ENCODE measurements around the gene OR2T33. TPM values are rescaled to one million over a fixed set of nuclear protein-coding genes. Genes with fewer than 3 reads are reported as not detected.
"Not testable (repeated sequence)": the region's sequence is repeated elsewhere in the genome, so short reads cannot be mapped to it uniquely, and the experiment has no call there.

The OR2T33 gene, protein sequence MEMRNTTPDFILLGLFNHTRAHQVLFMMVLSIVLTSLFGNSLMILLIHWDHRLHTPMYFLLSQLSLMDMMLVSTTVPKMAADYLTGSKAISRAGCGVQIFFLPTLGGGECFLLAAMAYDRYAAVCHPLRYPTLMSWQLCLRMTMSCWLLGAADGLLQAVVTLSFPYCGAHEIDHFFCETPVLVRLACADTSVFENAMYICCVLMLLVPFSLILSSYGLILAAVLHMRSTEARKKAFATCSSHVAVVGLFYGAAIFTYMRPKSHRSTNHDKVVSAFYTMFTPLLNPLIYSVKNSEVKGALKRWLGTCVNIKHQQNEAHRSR
- total RNA-seq (2014; rRNA removed): not detected in 2 replicates
- not detected for polyA plus RNA-seq (2012)

DNA sequence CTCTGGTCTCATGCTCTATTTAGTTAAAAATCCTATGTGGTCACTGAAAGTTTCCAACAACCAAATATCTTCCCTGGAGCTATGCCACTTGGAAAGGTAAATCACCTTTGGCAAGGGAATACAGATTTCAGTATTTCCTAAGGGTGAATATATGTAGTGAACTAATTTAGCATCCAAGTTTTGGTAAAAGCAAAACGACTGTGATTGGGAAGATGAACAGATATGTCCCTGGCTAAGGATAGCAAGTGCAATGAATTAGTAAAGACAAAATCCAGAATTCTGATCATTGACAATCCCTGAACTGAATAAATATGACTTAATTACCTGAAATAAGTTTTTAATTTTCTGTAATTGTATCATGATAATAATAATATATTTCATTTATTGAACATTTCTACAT is at the start of gene OR2T33:
Gene OR2T33, minus strand, starts transcription at position 101 of the 400 bp plus-strand sequence. CDS start 4,162 bp downstream, outside the sequence.
- no peak for DNase-seq (ENCODE audit: low read depth)

DNA sequence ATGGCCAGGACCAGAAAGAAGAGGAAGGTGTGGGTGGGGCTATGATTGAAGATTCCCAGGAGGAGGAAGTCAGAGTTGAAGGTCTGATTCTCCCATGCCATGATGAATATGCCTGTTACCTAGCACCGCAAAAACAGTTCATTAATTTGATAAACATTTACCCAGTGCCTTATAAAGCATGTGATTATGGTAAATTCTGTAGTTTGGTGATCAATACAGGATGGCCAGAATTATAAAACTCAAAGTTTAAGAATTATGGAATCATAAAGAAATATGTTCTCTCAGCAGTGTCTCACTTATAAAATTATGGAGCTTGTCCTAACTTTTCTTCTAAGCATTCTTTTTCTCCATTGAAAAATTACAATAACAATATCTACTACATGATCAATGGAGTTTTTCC is 46.7 kb upstream of the OR2T33 start, which contains the start of gene OR2M7:
Gene OR2M7, minus strand, starts transcription at position 101 of the 400 bp plus-strand sequence. Its CDS starts 0 bp downstream, at position 101.
- no peak for DNase-seq (ENCODE audit: low read depth)

- no peak for DNase-seq (ENCODE audit: low read depth)
Observed at GRCh38 chr1:248316796-248317195, 39.0 kb upstream of the OR2T33 start.

DNA sequence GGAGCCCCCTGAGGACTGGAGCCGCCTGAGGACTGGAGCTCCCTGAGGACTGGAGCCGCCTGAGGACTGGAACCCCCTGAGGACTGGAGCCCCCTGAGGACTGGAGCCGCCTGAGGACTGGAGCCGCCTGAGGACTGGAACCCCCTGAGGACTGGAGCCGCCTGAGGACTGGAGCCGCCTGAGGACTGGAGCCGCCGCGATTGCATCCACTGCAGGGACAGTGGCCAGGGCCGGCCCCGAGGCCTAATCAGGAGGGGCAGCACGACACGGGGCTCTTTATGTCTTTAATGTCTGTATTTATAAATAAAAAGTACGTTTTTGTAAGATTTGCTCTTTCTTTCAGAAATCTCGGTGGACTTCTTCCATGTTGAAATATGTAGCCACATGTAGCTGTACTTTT is 29.0 kb upstream of the OR2T33 start:
- DNase-seq (ENCODE audit: low read depth): not testable (repeated sequence)

- no peak for DNase-seq (ENCODE audit: low read depth)
Observed at GRCh38 chr1:248306103-248306502, 28.3 kb upstream of the OR2T33 start.

DNA sequence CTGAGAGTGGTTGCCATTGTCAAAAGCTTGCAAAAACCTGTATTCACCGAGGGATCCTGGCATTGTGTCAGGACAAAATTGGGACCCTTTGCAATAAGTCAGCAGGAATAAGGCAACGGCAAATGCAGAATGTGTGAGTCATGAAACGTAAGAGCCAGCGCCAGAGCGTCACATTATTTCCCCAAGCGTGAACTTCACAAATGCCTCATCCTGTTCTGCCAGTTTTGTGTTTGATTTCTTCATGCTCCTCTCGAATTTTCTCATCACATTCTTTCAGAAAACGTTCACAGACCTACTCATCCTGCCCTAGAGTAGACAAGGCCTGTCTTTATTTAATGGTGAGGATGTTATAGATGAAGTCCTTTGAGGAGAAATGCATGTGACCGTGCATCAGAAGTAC is 27.9 kb upstream of the OR2T33 start:
- not testable (repeated sequence) for DNase-seq (ENCODE audit: low read depth)

- DNase-seq (ENCODE audit: low read depth): no peak
Observed at GRCh38 chr1:248303324-248303723, 25.5 kb upstream of the OR2T33 start, which contains the start of gene OR2T12. Gene OR2T12, minus strand, starts transcription at chr1:248303424. Its CDS starts 7,846 bp downstream, at chr1:248295578.

- DNase-seq (ENCODE audit: low read depth): no peak
Observed at GRCh38 chr1:248288391-248288790, 10.6 kb upstream of the OR2T33 start.

GRCh38 chr1:248273225-248273624 is 4.6 kb downstream of the OR2T33 start:
- not testable (repeated sequence) for DNase-seq (ENCODE audit: low read depth)

DNA sequence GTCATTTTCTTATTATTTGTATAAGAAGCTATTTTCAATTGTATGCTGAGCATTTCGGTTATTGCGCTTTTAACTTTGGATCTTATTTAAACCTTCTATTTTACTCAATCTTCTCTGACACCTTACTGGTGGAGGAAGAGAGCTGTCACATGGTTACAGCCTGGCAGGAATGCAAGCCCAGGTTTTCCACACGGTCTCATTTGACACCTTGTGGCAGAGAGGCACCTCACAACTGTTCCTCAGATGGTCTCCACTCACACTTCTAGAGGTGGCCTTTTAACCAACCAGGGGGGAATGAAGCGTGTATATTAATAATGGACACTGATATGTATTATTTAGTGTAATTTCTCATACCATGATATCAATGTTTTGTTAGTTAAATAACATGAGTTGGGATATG is 9.6 kb downstream of the OR2T33 start:
- no peak for DNase-seq (ENCODE audit: low read depth)

GRCh38 chr1:248259309-248259708 is 18.5 kb downstream of the OR2T33 start:
- not testable (repeated sequence) for DNase-seq (ENCODE audit: low read depth)

GRCh38 chr1:248243204-248243603 is 34.6 kb downstream of the OR2T33 start:
- DNase-seq (ENCODE audit: low read depth): peak; percentile 12

DNA sequence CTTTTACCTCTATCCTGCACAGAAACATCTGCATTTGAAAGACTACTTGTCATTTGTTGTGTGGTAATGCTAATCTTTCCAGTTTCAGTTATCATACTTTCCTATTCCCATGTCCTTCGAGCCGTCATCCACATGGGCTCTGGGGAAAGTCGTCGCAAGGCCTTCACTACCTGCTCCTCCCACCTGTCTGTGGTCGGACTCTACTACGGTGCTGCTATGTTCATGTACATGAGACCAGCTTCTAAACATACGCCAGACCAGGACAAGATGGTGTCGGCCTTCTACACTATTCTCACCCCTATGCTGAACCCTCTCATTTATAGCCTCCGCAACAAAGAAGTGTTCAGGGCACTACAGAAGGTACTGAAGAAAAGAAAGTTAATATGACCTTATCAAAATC is 38.3 kb downstream of the OR2T33 start:
- no peak for DNase-seq (ENCODE audit: low read depth)

- DNase-seq (ENCODE audit: low read depth): no peak
Observed at GRCh38 chr1:248231117-248231516, 46.7 kb downstream of the OR2T33 start, which contains the start of gene OR2M4. Gene OR2M4, plus strand, starts transcription at chr1:248231417. Its CDS starts 7,512 bp downstream, at chr1:248238929.

DNA sequence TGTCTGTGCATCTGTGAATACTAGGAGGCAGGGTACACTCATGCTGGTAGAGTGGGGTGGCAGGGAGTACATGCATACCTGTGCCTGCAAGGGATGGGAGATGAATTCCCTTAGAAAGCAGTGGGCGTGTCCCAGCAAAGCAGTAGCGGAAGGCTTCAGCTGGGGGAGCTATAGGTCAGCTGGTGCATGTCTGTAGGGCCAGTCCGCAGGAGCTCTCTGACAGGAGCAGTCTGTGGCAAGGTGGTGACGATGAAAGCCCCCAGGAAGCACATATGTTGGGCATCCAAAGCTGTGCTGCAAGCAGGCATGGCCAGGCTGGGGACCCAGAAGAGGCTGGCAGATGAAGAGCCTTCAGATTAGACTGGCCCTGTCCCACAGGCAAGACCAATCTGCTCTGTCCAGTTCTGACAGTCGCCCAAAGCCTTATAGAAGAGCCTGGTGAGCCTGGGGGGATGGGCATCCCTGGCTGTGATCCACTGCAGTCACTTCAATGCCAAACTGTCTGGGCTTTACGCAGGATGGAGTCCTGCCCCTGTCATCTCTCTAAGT is 48.3 kb downstream of the OR2T33 start:
- no peak for DNase-seq (ENCODE audit: low read depth)

- DNase-seq (ENCODE audit: low read depth): no peak
Observed at GRCh38 chr1:248225537-248225936, 52.2 kb downstream of the OR2T33 start.

Other genes with a start within 250 kb of the OR2T33 start
- gene OR2L2, start 247.9 kb downstream of the OR2T33 start, total RNA-seq (2014; rRNA removed): not detected in 2 replicates
- not detected in 2 replicates for gene OR2L3, start 231.1 kb downstream of the OR2T33 start, total RNA-seq (2014; rRNA removed)
- not detected in 2 replicates for gene OR2L13, start 182.8 kb downstream of the OR2T33 start, total RNA-seq (2014; rRNA removed)
- gene OR2M5, start 132.8 kb downstream of the OR2T33 start, total RNA-seq (2014; rRNA removed): not detected in 2 replicates
- gene OR2M2, start 103.2 kb downstream of the OR2T33 start, total RNA-seq (2014; rRNA removed): not detected in 2 replicates
- not detected in 2 replicates for gene OR2M3, start 80.7 kb downstream of the OR2T33 start, total RNA-seq (2014; rRNA removed)
- not detected in 2 replicates for gene OR2M4, start 46.6 kb downstream of the OR2T33 start, total RNA-seq (2014; rRNA removed)
- gene OR2T12, start 25.4 kb upstream of the OR2T33 start, total RNA-seq (2014; rRNA removed): not detected in 2 replicates
- gene OR2M7, start 46.6 kb upstream of the OR2T33 start, total RNA-seq (2014; rRNA removed): not detected in 2 replicates
- gene OR14C36, start 70.8 kb upstream of the OR2T33 start, total RNA-seq (2014; rRNA removed): not detected in 2 replicates
- gene OR2T4, start 83.7 kb upstream of the OR2T33 start, total RNA-seq (2014; rRNA removed): not detected in 2 replicates
- gene OR2T6, start 97.8 kb upstream of the OR2T33 start, total RNA-seq (2014; rRNA removed): not detected in 2 replicates
- gene OR2T1, start 125.1 kb upstream of the OR2T33 start, total RNA-seq (2014; rRNA removed): not detected in 2 replicates
- not detected in 2 replicates for gene OR2T2, start 167.7 kb upstream of the OR2T33 start, total RNA-seq (2014; rRNA removed)
- gene OR2T3, start 195.4 kb upstream of the OR2T33 start, total RNA-seq (2014; rRNA removed): not detected in 2 replicates
- not detected in 2 replicates for gene OR2T5, start 210.6 kb upstream of the OR2T33 start, total RNA-seq (2014; rRNA removed)
- not detected in 2 replicates for gene OR2G6, start 230.1 kb upstream of the OR2T33 start, total RNA-seq (2014; rRNA removed)

All from LHCN-M2 (cell line).